Measurements from ENCODE around the gene EMX2.

EMX2 gene

GRCh38 chr10:117535298-117536071, 7.1 kb upstream of the EMX2 start:
- no peaks in the 10 kb centered on the region for H3K36me3 Mint-ChIP-seq
- peaks cover 24% of the 10 kb centered on the region for H3K27me3 Mint-ChIP-seq
- no peak overlapping the region for H3K4me3 Mint-ChIP-seq
- H3K27ac Mint-ChIP-seq = no peak overlapping the region
- DNase-seq (ENCODE audit: low spot score in 2 of 2) = no peak
- ATAC-seq (ENCODE audit: low read depth) = no peak
- H3K9me3 Mint-ChIP-seq = no peaks in the 10 kb centered on the region
- H3K4me1 Mint-ChIP-seq = no peaks in the 10 kb centered on the region

GRCh38 chr10:117536072-117536865, 6.3 kb upstream of the EMX2 start:
- H3K4me1 Mint-ChIP-seq = no peaks in the 10 kb centered on the region
- DNase-seq (ENCODE audit: low spot score in 2 of 2) (no peak), ATAC-seq (ENCODE audit: low read depth) (no peak)
- no peaks in the 10 kb centered on the region for H3K9me3 Mint-ChIP-seq
- H3K27ac Mint-ChIP-seq = no peak overlapping the region
- no peaks in the 10 kb centered on the region for H3K36me3 Mint-ChIP-seq
- peaks cover 25% of the 10 kb centered on the region for H3K27me3 Mint-ChIP-seq
- H3K4me3 Mint-ChIP-seq = no peak overlapping the region

- no peak overlapping the region for H3K4me3 Mint-ChIP-seq
- ATAC-seq (ENCODE audit: low read depth) (no peak), DNase-seq (ENCODE audit: low spot score in 2 of 2) (no peak)
- H3K27ac Mint-ChIP-seq = no peak overlapping the region
- peaks cover 2% of the 10 kb centered on the region for H3K4me1 Mint-ChIP-seq
- H3K36me3 Mint-ChIP-seq = no peaks in the 10 kb centered on the region
- H3K9me3 Mint-ChIP-seq = no peaks in the 10 kb centered on the region
- H3K27me3 Mint-ChIP-seq = peaks cover 26% of the 10 kb centered on the region
These were observed 5.6 kb upstream of the EMX2 start for GRCh38 chr10:117536866-117537435.

- Mint-ChIP-seq H3K4me1 (peaks cover 2% of the 10 kb centered on the region), H3K27me3 (peaks cover 20% of the 10 kb centered on the region), H3K36me3 (no peaks in the 10 kb centered on the region), H3K27ac (no peak overlapping the region), H3K9me3 (no peaks in the 10 kb centered on the region), H3K4me3 (no peak overlapping the region)
- DNase-seq (ENCODE audit: low spot score in 2 of 2) = no peak
- ATAC-seq (ENCODE audit: low read depth) = no peak
These were observed 5.1 kb upstream of the EMX2 start for GRCh38 chr10:117537436-117537903.

- no peaks in the 10 kb centered on the region for H3K36me3 Mint-ChIP-seq
- H3K27ac Mint-ChIP-seq = no peak overlapping the region
- H3K27me3 Mint-ChIP-seq = peaks cover 20% of the 10 kb centered on the region
- H3K9me3 Mint-ChIP-seq = no peaks in the 10 kb centered on the region
- H3K4me1 Mint-ChIP-seq = peaks cover 2% of the 10 kb centered on the region
- DNase-seq (ENCODE audit: low spot score in 2 of 2) = no peak
- H3K4me3 Mint-ChIP-seq = no peak overlapping the region
- ATAC-seq (ENCODE audit: low read depth) = no peak
These were observed 4.5 kb upstream of the EMX2 start for GRCh38 chr10:117537904-117538524.

- no peaks in the 10 kb centered on the region for H3K9me3 Mint-ChIP-seq
- H3K27me3 Mint-ChIP-seq = peaks cover 17% of the 10 kb centered on the region
- H3K4me3 Mint-ChIP-seq = no peak overlapping the region
- peaks cover 2% of the 10 kb centered on the region for H3K4me1 Mint-ChIP-seq
- DNase-seq (ENCODE audit: low spot score in 2 of 2) (no peak), ATAC-seq (ENCODE audit: low read depth) (no peak)
- no peak overlapping the region for H3K27ac Mint-ChIP-seq
- no peaks in the 10 kb centered on the region for H3K36me3 Mint-ChIP-seq
These were observed 3.2 kb upstream of the EMX2 start for GRCh38 chr10:117539361-117539773.

GRCh38 chr10:117539903-117540639, 2.5 kb upstream of the EMX2 start:
- Mint-ChIP-seq H3K4me1 (peaks cover 2% of the 10 kb centered on the region), H3K27me3 (peaks cover 17% of the 10 kb centered on the region), H3K27ac (no peak overlapping the region)

GRCh38 chr10:117540640-117541404, 1.7 kb upstream of the EMX2 start:
- no peak for ATAC-seq (ENCODE audit: low read depth)
- Mint-ChIP-seq H3K4me3 (no peak overlapping the region), H3K9me3 (no peaks in the 10 kb centered on the region), H3K27ac (no peak overlapping the region), H3K4me1 (peaks cover 2% of the 10 kb centered on the region), H3K36me3 (no peaks in the 10 kb centered on the region), H3K27me3 (peaks cover 17% of the 10 kb centered on the region)
- no peak for DNase-seq (ENCODE audit: low spot score in 2 of 2)

More at GRCh38 chr10:117539903-117540639, 2.5 kb upstream of the EMX2 start:
- no peak for DNase-seq (ENCODE audit: low spot score in 2 of 2)
- Mint-ChIP-seq H3K36me3 (no peaks in the 10 kb centered on the region), H3K4me3 (no peak overlapping the region), H3K9me3 (no peaks in the 10 kb centered on the region)
- ATAC-seq (ENCODE audit: low read depth) = no peak

- H3K27me3 Mint-ChIP-seq = peaks cover 18% of the 10 kb centered on the region
- H3K27ac Mint-ChIP-seq = no peak overlapping the region
- no peaks in the 10 kb centered on the region for H3K36me3 Mint-ChIP-seq
- H3K4me3 Mint-ChIP-seq = no peak overlapping the region
- H3K4me1 Mint-ChIP-seq = peaks cover 6% of the 10 kb centered on the region
- ATAC-seq (ENCODE audit: low read depth) (no peak), DNase-seq (ENCODE audit: low spot score in 2 of 2) (no peak)
- no peaks in the 10 kb centered on the region for H3K9me3 Mint-ChIP-seq
These were observed 1.1 kb upstream of the EMX2 start for GRCh38 chr10:117541405-117541908.

GRCh38 chr10:117541909-117542705, 439 bp upstream of the EMX2 start:
- Mint-ChIP-seq H3K9me3 (no peaks in the 10 kb centered on the region), H3K4me1 (peaks cover 6% of the 10 kb centered on the region), H3K27me3 (peaks cover 16% of the 10 kb centered on the region), H3K27ac (no peak overlapping the region), H3K4me3 (no peak overlapping the region), H3K36me3 (no peaks in the 10 kb centered on the region)
- no peak for DNase-seq (ENCODE audit: low spot score in 2 of 2)
- ATAC-seq (ENCODE audit: low read depth) = no peak

GRCh38 chr10:117543225-117544003, 868 bp downstream of the EMX2 start:
- Mint-ChIP-seq H3K27me3 (peaks cover 22% of the 10 kb centered on the region), H3K4me1 (peaks cover 11% of the 10 kb centered on the region), H3K27ac (no peak overlapping the region), H3K36me3 (no peaks in the 10 kb centered on the region), H3K9me3 (no peaks in the 10 kb centered on the region), H3K4me3 (no peak overlapping the region)
- DNase-seq (ENCODE audit: low spot score in 2 of 2) = no peak
- no peak for ATAC-seq (ENCODE audit: low read depth)

Data from memory B cell (primary cell).